Calu3 (cell line): ENCODE data around the gene SPAM1. TPM values are rescaled to one million over a fixed set of nuclear protein-coding genes. Genes with fewer than 3 reads are reported as not detected.

Experiments
- BruUV-seq: library from RNA; stranded (reverse); fragments of 400-500 nt; replicated peaks from 2 replicates; lab custom pipeline; 2021; lab: Mats Ljungman, UMichigan
- CTCF ChIA-PET: fragments of 300-600 bp; sonication (Branson Sonifier 250); formaldehyde crosslinking; loops from one replicate; lab custom pipeline; 2022; ENCODE audit warnings: antibody characterized with exemption; lab: Charles Lee
- DNase-seq: peaks from one replicate; pipeline ENCODE4 v3.0.0; 2022
- H3K27ac Mint-ChIP-seq: one replicate; pipeline ENCODE4 v1.8.0; 2022; ENCODE audit warnings: mixed read lengths; ENCODE audit not compliant: unreplicated experiment
- H3K27me3 Mint-ChIP-seq: one replicate; pipeline ENCODE4 v1.8.0; 2022; ENCODE audit warnings: mixed read lengths; ENCODE audit not compliant: unreplicated experiment
- H3K36me3 Mint-ChIP-seq: one replicate; pipeline ENCODE4 v1.8.0; 2022; ENCODE audit warnings: mild to moderate bottlenecking, moderate library complexity, mixed read lengths; ENCODE audit not compliant: insufficient read depth, unreplicated experiment
- H3K4me1 Mint-ChIP-seq: one replicate; pipeline ENCODE4 v1.8.0; 2022; ENCODE audit warnings: mild to moderate bottlenecking, low read depth, mixed read lengths; ENCODE audit not compliant: unreplicated experiment
- H3K4me3 Mint-ChIP-seq: one replicate; pipeline ENCODE4 v1.8.0; 2022; ENCODE audit warnings: mild to moderate bottlenecking, low read depth, moderate library complexity, mixed read lengths; ENCODE audit not compliant: unreplicated experiment
- H3K9me3 Mint-ChIP-seq: one replicate; pipeline ENCODE4 v1.8.0; 2022; ENCODE audit warnings: low read depth, mixed read lengths; ENCODE audit not compliant: unreplicated experiment
- intact Hi-C: fragments of 100-400 bp; cut with micrococcal nuclease; formaldehyde crosslinking; loops from one replicate; pipeline ENCODE4 v1.10.0; 2022; ENCODE audit not compliant: unreplicated experiment
- total RNA-seq: library from RNA; stranded (reverse); gene quantifications from 2 replicates; pipeline ENCODE4 v1.2.3, GENCODE V29; 2022
- TF ChIP-seq, protein P1 (sequence below): fragments of 200-600 bp; IDR thresholded peaks from one replicate; pipeline ENCODE4 v1.8.0; 2022; ENCODE audit warnings: antibody characterized with exemption; ENCODE audit not compliant: unreplicated experiment

The SPAM1 gene
- total RNA-seq, 1 experiment from 2014 or later, result not detected

GRCh38 chr7:123966936-123967335, 41.9 kb downstream of the SPAM1 start:
- DNase-seq, result peak; percentile 7
- TF ChIP-seq, protein P1, sequence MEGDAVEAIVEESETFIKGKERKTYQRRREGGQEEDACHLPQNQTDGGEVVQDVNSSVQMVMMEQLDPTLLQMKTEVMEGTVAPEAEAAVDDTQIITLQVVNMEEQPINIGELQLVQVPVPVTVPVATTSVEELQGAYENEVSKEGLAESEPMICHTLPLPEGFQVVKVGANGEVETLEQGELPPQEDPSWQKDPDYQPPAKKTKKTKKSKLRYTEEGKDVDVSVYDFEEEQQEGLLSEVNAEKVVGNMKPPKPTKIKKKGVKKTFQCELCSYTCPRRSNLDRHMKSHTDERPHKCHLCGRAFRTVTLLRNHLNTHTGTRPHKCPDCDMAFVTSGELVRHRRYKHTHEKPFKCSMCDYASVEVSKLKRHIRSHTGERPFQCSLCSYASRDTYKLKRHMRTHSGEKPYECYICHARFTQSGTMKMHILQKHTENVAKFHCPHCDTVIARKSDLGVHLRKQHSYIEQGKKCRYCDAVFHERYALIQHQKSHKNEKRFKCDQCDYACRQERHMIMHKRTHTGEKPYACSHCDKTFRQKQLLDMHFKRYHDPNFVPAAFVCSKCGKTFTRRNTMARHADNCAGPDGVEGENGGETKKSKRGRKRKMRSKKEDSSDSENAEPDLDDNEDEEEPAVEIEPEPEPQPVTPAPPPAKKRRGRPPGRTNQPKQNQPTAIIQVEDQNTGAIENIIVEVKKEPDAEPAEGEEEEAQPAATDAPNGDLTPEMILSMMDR, result no peak
- H3K36me3 Mint-ChIP-seq, result no peaks in the 10 kb centered on the region
- CTCF ChIA-PET, result interaction anchor here (0.6 kb wide), 1 partner anchor 890 kb away, joined by 3 read pairs; no protein-coding TSS in a partner anchor
- H3K27me3 Mint-ChIP-seq, result no peaks in the 10 kb centered on the region
- H3K4me1 Mint-ChIP-seq, result no peaks in the 10 kb centered on the region
- BruUV-seq, result no TSS peak
- H3K27ac Mint-ChIP-seq, result no peak overlapping the region
- intact Hi-C loops, result no loop called here
- no peak overlapping the region for H3K4me3 Mint-ChIP-seq
- H3K9me3 Mint-ChIP-seq, result no peaks in the 10 kb centered on the region

GRCh38 chr7:123972045-123972444, 47.0 kb downstream of the SPAM1 start:
- Mint-ChIP-seq H3K4me1 (no peaks in the 10 kb centered on the region), H3K27me3 (peaks cover 40% of the 10 kb centered on the region), H3K27ac (no peak overlapping the region), H3K36me3 (no peaks in the 10 kb centered on the region), H3K4me3 (no peak overlapping the region), H3K9me3 (no peaks in the 10 kb centered on the region)
- no peak for DNase-seq
- BruUV-seq, result no TSS peak
- TF ChIP-seq, protein P1, result no peak
- intact Hi-C loops, result no loop called here
- CTCF ChIA-PET, result no interaction called here

DNA sequence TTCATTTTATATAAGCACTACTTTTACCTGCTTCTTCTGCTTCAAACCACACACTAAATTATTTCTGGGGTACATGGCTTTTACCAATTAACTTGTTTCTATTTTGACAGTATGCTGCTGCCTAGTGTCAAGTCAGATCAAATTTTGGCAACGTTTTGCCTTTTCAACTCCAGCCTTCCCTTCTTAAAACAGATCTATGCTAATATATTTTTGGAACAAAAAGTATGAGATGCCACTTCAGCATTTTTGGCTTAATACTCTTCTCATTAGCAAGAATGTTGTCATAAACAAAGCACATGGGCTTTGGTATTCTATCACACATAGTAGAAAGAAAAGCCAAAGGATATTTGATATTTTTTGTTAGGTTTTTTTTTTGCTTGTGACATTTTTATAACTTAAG, 47.8 kb downstream of the SPAM1 start:
- CTCF ChIA-PET, result interaction anchor here (0.7 kb wide), 1 partner anchor 20 kb away, joined by 3 read pairs; no protein-coding TSS in a partner anchor

GRCh38 chr7:123974326-123974908, 49.4 kb downstream of the SPAM1 start:
- no TSS peak for BruUV-seq
- Mint-ChIP-seq H3K4me1 (no peaks in the 10 kb centered on the region), H3K9me3 (no peaks in the 10 kb centered on the region), H3K36me3 (no peaks in the 10 kb centered on the region), H3K27ac (no peak overlapping the region), H3K27me3 (peaks cover 43% of the 10 kb centered on the region), H3K4me3 (no peak overlapping the region)
- TF ChIP-seq, protein P1, result no peak
- CTCF ChIA-PET, result no interaction called here
- no peak for DNase-seq
- intact Hi-C loops, result no loop called here

More for the DNA sequence above, 47.8 kb downstream of the SPAM1 start:
- Mint-ChIP-seq H3K27ac (no peak overlapping the region), H3K4me1 (no peaks in the 10 kb centered on the region), H3K9me3 (no peaks in the 10 kb centered on the region), H3K27me3 (peaks cover 43% of the 10 kb centered on the region), H3K36me3 (no peaks in the 10 kb centered on the region), H3K4me3 (no peak overlapping the region)
- no peak for DNase-seq
- BruUV-seq, result no TSS peak
- TF ChIP-seq, protein P1, result no peak
- intact Hi-C loops, result no loop called here
